GM12878 (cell line): ENCODE measurements around the gene HTR6. TPM values are rescaled to one million over a fixed set of nuclear protein-coding genes. Genes with fewer than 3 reads are reported as not detected.
A peak's percentile ranks its signal among the peaks of the same experiment; 100 is the strongest.

ENCODE experiments used
- ATAC-seq: fragments of 200-7000 bp; cut with Tn5 transposase; 3 replicates; pipeline ENCODE4 v1.9.1; 2020; ENCODE audit warnings: mild to moderate bottlenecking, moderate library complexity
- BruUV-seq: library from RNA; stranded (reverse); fragments of 400-500 nt; replicated peaks from 2 replicates; lab custom pipeline; 2021; lab: Mats Ljungman, UMichigan
- CTCF ChIA-PET: fragments of 300-600 bp; sonication (Branson Sonifier 250); formaldehyde crosslinking; extraction: SDS; loops from one replicate; lab custom pipeline; 2021; ENCODE audit warnings: inconsistent platforms; lab: Yijun Ruan, JAX
- POLR2A ChIA-PET: fragments of 350-600 bp; formaldehyde crosslinking; extraction: SDS; loops from one replicate; lab custom pipeline; 2021; ENCODE audit warnings: inconsistent platforms; lab: Charles Lee
- RAD21 ChIA-PET: fragments of 300-600 bp; sonication (Branson Sonifier 250); formaldehyde crosslinking; loops from one replicate; lab custom pipeline; 2023; ENCODE audit warnings: antibody characterized with exemption; ENCODE audit not compliant: unreplicated experiment; lab: Charles Lee
- SMC1A ChIA-PET: fragments of 300-600 bp; sonication (Branson Sonifier 250); formaldehyde crosslinking; loops from one replicate; lab custom pipeline; 2023; ENCODE audit not compliant: unreplicated experiment, uncharacterized antibody; lab: Charles Lee
- DNase-seq: peaks from one replicate; pipeline ENCODE4 v3.0.0-alpha.2; 2011; ENCODE audit warnings: low read depth, low spot score
- FAIRE-seq: peaks from 3 replicates; lab custom pipeline; 2011; peaks lifted over from hg19 to GRCh38; lab: Jason Lieb, UNC
- H2AFZ ChIP-seq: 2 replicates; pipeline ENCODE4 v1.6.0; 2011; ENCODE audit warnings: low read depth, low read length, control low read depth; ENCODE audit not compliant: control insufficient read depth
- H3K27ac ChIP-seq: 2 replicates; pipeline ENCODE4 v1.5.1; 2011; ENCODE audit warnings: control low read depth; ENCODE audit not compliant: control insufficient read depth, insufficient read depth
- H3K27me3 ChIP-seq, 2 experiments: replicated peaks in 1 of 2; 2 replicates each; pipeline versions ENCODE4 v1.6.0 to v1.6.1; 2011; ENCODE audit warnings: low read length in 1 of 2; ENCODE audit not compliant: control insufficient read depth in 2 of 2, insufficient read depth in 2 of 2
- H3K36me3 ChIP-seq, 2 experiments: 2 replicates each; pipeline ENCODE4 v1.5.1; 2011; ENCODE audit warnings: low read length in 1 of 2; ENCODE audit not compliant: control insufficient read depth in 2 of 2, insufficient read depth in 2 of 2
- H3K4me1 ChIP-seq: 2 replicates; pipeline ENCODE4 v1.6.1; 2011; ENCODE audit warnings: mild to moderate bottlenecking, low read length, moderate library complexity, mixed read lengths; ENCODE audit not compliant: control insufficient read depth, insufficient read depth
- H3K4me2 ChIP-seq: 2 replicates; pipeline ENCODE4 v1.6.0; 2011; ENCODE audit warnings: control low read depth; ENCODE audit not compliant: control insufficient read depth, insufficient read depth
- H3K4me3 ChIP-seq: fragments of 200-600 bp; sonication (generic); 2 replicates; pipeline ENCODE4 v1.5.1; 2016
- H3K79me2 ChIP-seq: 2 replicates; pipeline ENCODE4 v1.6.0; 2011; ENCODE audit warnings: low read length; ENCODE audit not compliant: control insufficient read depth, insufficient read depth
- H3K9ac ChIP-seq: 2 replicates; pipeline ENCODE4 v1.8.0; 2011; ENCODE audit warnings: low read length, control low read depth, mixed read lengths; ENCODE audit not compliant: control insufficient read depth, insufficient read depth
- H3K9me3 ChIP-seq: replicated peaks from 3 replicates; pipeline ENCODE4 v1.5.1; 2011; ENCODE audit warnings: mild to moderate bottlenecking, low read length; ENCODE audit not compliant: control insufficient read depth, insufficient read depth
- H4K20me1 ChIP-seq: 2 replicates; pipeline ENCODE4 v1.6.0; 2011; ENCODE audit not compliant: control insufficient read depth, insufficient read depth
- MXI1 ChIP-seq: fragments of 150-350 bp; IDR thresholded peaks from 2 replicates; pipeline ENCODE4 v1.6.1; 2011; ENCODE audit warnings: low read depth, mild to moderate bottlenecking, inconsistent platforms, low read length, improper control_type of control experiment
- MYC ChIP-seq: IDR thresholded peaks from 2 replicates; pipeline ENCODE4 v1.6.1; 2011; ENCODE audit warnings: mild to moderate bottlenecking, low read length, moderate library complexity, inconsistent platforms; ENCODE audit not compliant: insufficient read depth, insufficient replicate concordance, insufficient read length, severe bottlenecking
- NR2C1 ChIP-seq: fragments of 450-650 bp; IDR thresholded peaks from 2 replicates; pipeline ENCODE4 v1.6.1; 2017; ENCODE audit warnings: antibody characterized with exemption, mild to moderate bottlenecking, moderate library complexity
- RAD21 ChIP-seq: IDR thresholded peaks from 2 replicates; pipeline ENCODE4 v1.6.1; 2011; ENCODE audit warnings: mild to moderate bottlenecking, low read depth, low read length, moderate library complexity; ENCODE audit not compliant: insufficient read depth
- SRF ChIP-seq, 2 experiments: IDR thresholded peaks; 2 replicates each; pipeline ENCODE4 v1.6.1; 2011; ENCODE audit warnings: low read depth in 2 of 2, low read length in 2 of 2, mild to moderate bottlenecking in 1 of 2, moderate library complexity in 1 of 2
- ZNF622 ChIP-seq: fragments of 450-650 bp; IDR thresholded peaks from 2 replicates; pipeline ENCODE4 v1.6.1; 2017; ENCODE audit warnings: mild to moderate bottlenecking, inconsistent platforms
- WGBS: methylation state at CpG from one replicate; pipeline ENCODE4 v1.1.6; 2016; ENCODE audit warnings: low lambda C conversion rate; ENCODE audit not compliant: insufficient replicate concordance, insufficient coverage; ENCODE audit errors: missing lambda C conversion rate; 5-methylcytosine and 5-hydroxymethylcytosine counted together
- in situ Hi-C: fragments of 300-500 bp; cut with MboI; formaldehyde crosslinking; loops from 9 replicates; pipeline ENCODE4 v1.14.3; 2018; ENCODE audit warnings: mixed read lengths
- intact Hi-C: fragments of 100-400 bp; cut with micrococcal nuclease; formaldehyde crosslinking; loops from one replicate; pipeline ENCODE4 v1.14.2; 2022; ENCODE audit not compliant: unreplicated experiment
- polyA plus RNA-seq, 11 experiments: library from polyadenylated mRNA; depleted of rRNA in 4 of 11; unstranded in 6 of 11; stranded (reverse) in 5 of 11; fragments of >200 nt; fragmentation: Nextera tagmentation in 4 of 11; fragmentation: Illumina TruSeq in 1 of 11; extraction: Ambion mirVana in 4 of 11; extraction: Trizol in 1 of 11; gene quantifications; 1 replicate in 1 of 11; 2 replicates in 10 of 11; pipeline versions ENCODE4 v1.2.1 to v1.2.3, GENCODE V29; 2011 to 2016; ENCODE audit warnings: inconsistent platforms in 2 of 11, missing spikeins in 2 of 11, low read depth in 1 of 11
- total RNA-seq, 4 experiments: library from RNA; depleted of rRNA in 3 of 4; stranded (reverse); fragments of >200 nt in 3 of 4; fragmentation: Illumina TruSeq in 1 of 4; extraction: Trizol in 1 of 4; gene quantifications; 2 replicates each; pipeline versions ENCODE4 v1.2.1 to v1.2.3, GENCODE V29; 2013 to 2021
- TF ChIP-seq, protein P1 (sequence below): fragments of 450-650 bp; formaldehyde crosslinking; IDR thresholded peaks from 2 replicates; pipeline ENCODE4 v1.4.0; 2020; ENCODE audit warnings: mild to moderate bottlenecking, moderate library complexity
- TF ChIP-seq, protein P2 (sequence below): fragments of 450-650 bp; IDR thresholded peaks from 2 replicates; pipeline ENCODE4 v1.6.1; 2017; ENCODE audit warnings: mild to moderate bottlenecking

Gene HTR6
- total and polyA plus RNA-seq, 10 of the 15 experiments (the other 5 are each of a cell fraction or from before 2014, with no cell fraction given), result 0.03 to 5.3 (median 1.7) TPM; not detected in 2

DNA sequence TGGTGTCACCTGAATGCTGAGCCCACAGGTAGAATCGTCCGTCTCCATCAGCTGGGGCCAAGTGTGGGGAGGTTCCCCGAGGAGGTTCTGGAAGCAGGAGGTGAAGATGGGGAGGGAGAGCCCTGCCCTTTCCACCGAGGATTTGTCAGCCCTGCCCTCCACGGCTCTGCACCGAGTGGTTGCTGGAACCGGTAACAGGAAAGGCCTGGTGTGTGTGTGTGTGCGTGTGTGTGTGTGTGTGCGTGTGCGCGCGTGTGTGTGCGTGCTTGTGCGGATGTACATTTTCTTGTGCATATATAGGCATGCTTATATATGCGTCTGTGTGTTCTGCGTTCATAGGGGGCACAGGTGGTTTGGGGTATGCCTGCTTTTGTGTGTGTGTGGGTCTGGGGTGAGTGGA, 17.0 kb upstream of the HTR6 start:
- no peak overlapping the region for H3K4me2 ChIP-seq
- BruUV-seq, result no TSS peak
- POLR2A ChIA-PET, result no interaction called here
- SMC1A ChIA-PET, result interaction anchor here (1.2 kb wide), 1 partner anchor 160 kb away, joined by 3 read pairs; no protein-coding TSS in a partner anchor
- no peak overlapping the region for H3K4me3 ChIP-seq
- FAIRE-seq (peak; percentile 47), DNase-seq (no peak), ATAC-seq (no peak)
- H3K9ac ChIP-seq, result no peak overlapping the region
- H2AFZ ChIP-seq, result no peak overlapping the region
- CTCF ChIA-PET, result interaction anchor here (0.6 to 2.7 kb wide), 4 partner anchors 13 to 447 kb away, joined by 3 to 10 read pairs (median 6); no protein-coding TSS in a partner anchor
- TF ChIP-seq SRF (IDR thresholded peaks at IDR 0.05; ENCODE audit: low read depth in 2 of 2, low read length in 2 of 2), result peak in 1 of 2 experiments; percentile 58; a peak in 1 of 4 replicates
- TF ChIP-seq MYC, result no peak
- no peak for TF ChIP-seq NR2C1
- no peak for TF ChIP-seq MXI1
- 56% methylated on average over 16 of the region's 16 CpGs for WGBS
- H3K79me2 ChIP-seq, result no peaks in the 10 kb centered on the region
- H3K4me1 ChIP-seq, result peaks cover 3% of the 10 kb centered on the region; the same call in 1 of the 2 replicates
- in situ Hi-C loops (loop anchor here (5.0 kb wide), 1 partner anchor 255 kb away; no protein-coding TSS in a partner anchor), intact Hi-C loops (no loop called here)
- RAD21 ChIA-PET, result no interaction called here
- peaks cover 2 to 6% of the 10 kb centered on the region in 2 experiments for H3K27me3 ChIP-seq
- H3K36me3 ChIP-seq, result no peaks in the 10 kb centered on the region
- no peak overlapping the region for H3K27ac ChIP-seq
- H4K20me1 ChIP-seq, result no peaks in the 10 kb centered on the region
- no peaks in the 10 kb centered on the region for H3K9me3 ChIP-seq

DNA sequence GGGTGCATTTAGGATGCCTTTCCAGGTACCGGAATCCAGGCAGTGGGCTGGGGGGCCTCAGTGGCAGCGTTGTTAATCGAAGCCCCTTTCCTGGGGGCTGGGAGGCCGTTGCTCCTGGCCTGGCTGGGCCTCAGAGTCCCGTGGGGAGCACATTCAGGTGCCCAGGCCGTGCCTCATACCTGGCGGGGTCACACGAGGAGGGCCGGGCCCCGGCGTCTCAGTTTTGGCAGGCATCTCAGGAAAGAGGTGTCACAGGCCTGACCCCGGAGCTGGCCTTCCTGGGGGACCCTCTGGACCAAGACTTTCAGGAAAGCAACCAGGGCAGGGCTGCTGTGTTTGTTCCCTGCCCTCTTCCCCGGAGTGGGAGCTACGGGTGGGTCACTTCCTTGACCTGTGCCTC, 16.4 kb upstream of the HTR6 start:
- no peak for ATAC-seq
- intact Hi-C loops, result no loop called here
- no peaks in the 10 kb centered on the region for H3K79me2 ChIP-seq
- SMC1A ChIA-PET, result interaction anchor here (1.1 kb wide), 1 partner anchor 257 kb away, joined by 3 read pairs; no protein-coding TSS in a partner anchor
- H2AFZ ChIP-seq, result no peak overlapping the region
- WGBS, result 43% methylated on average over 14 of the region's 14 CpGs
- RAD21 ChIA-PET, result no interaction called here
- no peak for DNase-seq
- H3K4me1 ChIP-seq, result peaks cover 3% of the 10 kb centered on the region; the same call in 1 of the 2 replicates
- H3K4me3 ChIP-seq, result no peak overlapping the region
- H3K27me3 ChIP-seq, result peaks cover 2 to 5% of the 10 kb centered on the region in 2 experiments
- H3K4me2 ChIP-seq, result no peak overlapping the region
- H3K9ac ChIP-seq, result no peak overlapping the region
- no peaks in the 10 kb centered on the region for H3K9me3 ChIP-seq
- in situ Hi-C loops, result loop anchor here (5.0 kb wide), 1 partner anchor 256 kb away; no protein-coding TSS in a partner anchor
- no peaks in the 10 kb centered on the region for H4K20me1 ChIP-seq
- H3K36me3 ChIP-seq, result no peaks in the 10 kb centered on the region
- no peak for FAIRE-seq
- BruUV-seq, result no TSS peak
- no peak overlapping the region for H3K27ac ChIP-seq
- CTCF ChIA-PET, result interaction anchor here (0.6 to 2.7 kb wide), 5 partner anchors 13 to 448 kb away, joined by 3 to 10 read pairs (median 4); no protein-coding TSS in a partner anchor
- POLR2A ChIA-PET, result no interaction called here
- TF ChIP-seq, protein P1, sequence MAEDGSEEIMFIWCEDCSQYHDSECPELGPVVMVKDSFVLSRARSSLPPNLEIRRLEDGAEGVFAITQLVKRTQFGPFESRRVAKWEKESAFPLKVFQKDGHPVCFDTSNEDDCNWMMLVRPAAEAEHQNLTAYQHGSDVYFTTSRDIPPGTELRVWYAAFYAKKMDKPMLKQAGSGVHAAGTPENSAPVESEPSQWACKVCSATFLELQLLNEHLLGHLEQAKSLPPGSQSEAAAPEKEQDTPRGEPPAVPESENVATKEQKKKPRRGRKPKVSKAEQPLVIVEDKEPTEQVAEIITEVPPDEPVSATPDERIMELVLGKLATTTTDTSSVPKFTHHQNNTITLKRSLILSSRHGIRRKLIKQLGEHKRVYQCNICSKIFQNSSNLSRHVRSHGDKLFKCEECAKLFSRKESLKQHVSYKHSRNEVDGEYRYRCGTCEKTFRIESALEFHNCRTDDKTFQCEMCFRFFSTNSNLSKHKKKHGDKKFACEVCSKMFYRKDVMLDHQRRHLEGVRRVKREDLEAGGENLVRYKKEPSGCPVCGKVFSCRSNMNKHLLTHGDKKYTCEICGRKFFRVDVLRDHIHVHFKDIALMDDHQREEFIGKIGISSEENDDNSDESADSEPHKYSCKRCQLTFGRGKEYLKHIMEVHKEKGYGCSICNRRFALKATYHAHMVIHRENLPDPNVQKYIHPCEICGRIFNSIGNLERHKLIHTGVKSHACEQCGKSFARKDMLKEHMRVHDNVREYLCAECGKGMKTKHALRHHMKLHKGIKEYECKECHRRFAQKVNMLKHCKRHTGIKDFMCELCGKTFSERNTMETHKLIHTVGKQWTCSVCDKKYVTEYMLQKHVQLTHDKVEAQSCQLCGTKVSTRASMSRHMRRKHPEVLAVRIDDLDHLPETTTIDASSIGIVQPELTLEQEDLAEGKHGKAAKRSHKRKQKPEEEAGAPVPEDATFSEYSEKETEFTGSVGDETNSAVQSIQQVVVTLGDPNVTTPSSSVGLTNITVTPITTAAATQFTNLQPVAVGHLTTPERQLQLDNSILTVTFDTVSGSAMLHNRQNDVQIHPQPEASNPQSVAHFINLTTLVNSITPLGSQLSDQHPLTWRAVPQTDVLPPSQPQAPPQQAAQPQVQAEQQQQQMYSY, result no peak
- TF ChIP-seq ZNF622, result no peak
- TF ChIP-seq, protein P2, sequence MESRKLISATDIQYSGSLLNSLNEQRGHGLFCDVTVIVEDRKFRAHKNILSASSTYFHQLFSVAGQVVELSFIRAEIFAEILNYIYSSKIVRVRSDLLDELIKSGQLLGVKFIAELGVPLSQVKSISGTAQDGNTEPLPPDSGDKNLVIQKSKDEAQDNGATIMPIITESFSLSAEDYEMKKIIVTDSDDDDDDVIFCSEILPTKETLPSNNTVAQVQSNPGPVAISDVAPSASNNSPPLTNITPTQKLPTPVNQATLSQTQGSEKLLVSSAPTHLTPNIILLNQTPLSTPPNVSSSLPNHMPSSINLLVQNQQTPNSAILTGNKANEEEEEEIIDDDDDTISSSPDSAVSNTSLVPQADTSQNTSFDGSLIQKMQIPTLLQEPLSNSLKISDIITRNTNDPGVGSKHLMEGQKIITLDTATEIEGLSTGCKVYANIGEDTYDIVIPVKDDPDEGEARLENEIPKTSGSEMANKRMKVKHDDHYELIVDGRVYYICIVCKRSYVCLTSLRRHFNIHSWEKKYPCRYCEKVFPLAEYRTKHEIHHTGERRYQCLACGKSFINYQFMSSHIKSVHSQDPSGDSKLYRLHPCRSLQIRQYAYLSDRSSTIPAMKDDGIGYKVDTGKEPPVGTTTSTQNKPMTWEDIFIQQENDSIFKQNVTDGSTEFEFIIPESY, result no peak
- TF ChIP-seq RAD21, result no peak
